Stimulated activated CD8-positive, alpha-beta memory T cell treated with anti-CD3 and anti-CD28 coated beads, Interleukin-12 subunit alpha, Interleukin-12 subunit beta, amount 100 ng/mL, for 24 hours (primary cell): Measurements from ENCODE around the gene MYO1E.

ENCODE experiments used
- DNase-seq: peaks from one replicate; pipeline ENCODE4 v3.0.0-alpha.2; 2020; ENCODE audit errors: extremely low read depth

MYO1E gene

DNA sequence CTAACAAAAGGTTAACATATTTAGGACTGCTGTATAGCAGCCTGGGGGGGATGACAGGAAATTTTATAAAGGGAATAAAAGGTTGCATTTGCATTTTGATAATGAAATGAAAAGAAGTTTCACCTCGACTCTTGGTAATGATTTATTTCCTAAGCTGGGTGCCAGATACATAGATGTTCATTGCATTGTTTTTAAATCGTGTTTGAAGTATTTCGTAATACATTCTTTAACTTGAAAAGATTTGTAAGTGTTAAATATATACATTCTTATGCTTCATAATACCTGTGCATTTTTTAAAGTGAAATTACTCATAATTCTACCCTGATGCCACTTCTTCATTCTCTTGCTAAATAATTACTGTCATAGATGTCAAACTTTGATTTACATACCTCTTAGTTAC, 143.2 kb downstream of the MYO1E start:
- no peak for DNase-seq

DNA sequence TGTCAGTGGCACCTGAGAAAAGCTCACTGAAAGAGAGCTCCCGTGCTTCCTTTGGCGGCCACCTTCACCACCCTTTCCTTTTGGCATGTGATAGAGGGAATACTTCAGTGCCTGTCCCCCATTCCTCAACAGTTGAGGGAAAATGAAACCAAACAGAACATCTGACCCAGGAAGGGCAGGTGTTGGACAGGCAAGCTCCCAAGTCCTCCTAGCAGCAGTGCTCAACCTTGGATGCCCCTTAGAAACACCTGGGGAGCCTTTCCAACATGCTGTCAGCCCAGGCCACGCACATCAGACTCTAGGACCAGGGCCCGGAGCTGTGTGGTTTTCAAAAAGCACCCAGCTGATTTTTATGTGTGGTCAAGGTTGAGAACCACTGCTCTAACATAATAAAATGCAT, 143.7 kb downstream of the MYO1E start:
- DNase-seq = no peak

DNA sequence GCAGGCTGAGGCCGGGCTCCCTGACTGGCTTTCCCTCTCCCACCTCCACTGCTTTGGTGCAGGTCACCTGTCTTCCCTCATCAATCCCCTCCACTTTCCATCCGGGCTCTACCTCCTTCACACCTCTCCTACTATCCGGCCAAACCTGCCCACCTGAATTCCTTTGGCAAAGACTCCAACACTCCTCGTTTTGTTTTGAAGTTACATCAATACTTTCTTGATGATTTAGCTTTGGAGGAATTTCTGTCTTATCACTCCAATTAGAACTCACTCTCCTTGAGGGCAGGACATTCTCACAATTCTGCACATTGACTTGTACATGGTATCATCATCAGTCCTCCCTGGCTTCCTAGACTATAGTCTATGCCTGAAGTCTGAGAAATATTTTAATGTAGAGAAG, 145.7 kb downstream of the MYO1E start:
- no peak for DNase-seq

DNA sequence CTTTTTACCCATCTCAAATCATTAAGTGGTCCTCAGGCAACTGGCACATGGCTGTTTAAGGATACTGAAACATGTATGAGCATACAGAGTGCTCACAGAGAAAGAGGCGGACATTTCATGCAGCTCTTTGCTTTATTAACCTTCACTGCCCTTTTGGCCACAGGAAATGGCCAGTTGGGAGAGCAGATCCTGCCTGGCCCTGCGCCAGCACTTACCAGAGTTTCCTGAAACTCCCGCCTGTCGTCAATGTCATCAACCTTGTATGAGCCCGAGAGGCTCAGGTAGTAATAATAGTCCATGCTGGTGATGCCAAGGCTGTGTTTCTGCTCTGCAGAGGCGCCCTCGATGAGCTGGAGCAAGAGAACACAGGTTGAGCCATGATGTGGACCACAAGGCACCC, 148.2 kb downstream of the MYO1E start:
- DNase-seq = no peak

DNA sequence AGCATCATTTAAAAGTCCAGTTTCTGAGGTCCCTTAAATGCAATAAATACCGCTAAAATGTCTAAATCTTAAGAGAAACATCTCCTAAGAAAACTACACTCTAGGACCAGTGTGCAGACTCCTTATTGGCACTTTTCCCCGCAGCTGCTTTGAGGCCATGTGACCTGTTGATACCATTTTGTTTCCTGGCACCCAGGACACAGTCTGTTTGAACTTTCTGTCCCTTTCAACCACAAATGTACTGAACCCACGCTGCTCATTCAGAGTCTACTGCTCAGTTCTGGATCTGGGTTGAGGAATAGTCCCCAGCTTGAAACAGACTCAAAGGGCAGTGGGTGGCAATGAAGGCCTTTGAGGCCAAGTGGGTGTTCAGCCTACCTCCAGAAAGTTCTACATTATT, 148.9 kb downstream of the MYO1E start:
- DNase-seq = no peak

GRCh38 chr15:59222906-59223550, 149.6 kb downstream of the MYO1E start:
- no peak for DNase-seq

- no peak for DNase-seq
These were observed 150.9 kb downstream of the MYO1E start for GRCh38 chr15:59221511-59222505.

DNA sequence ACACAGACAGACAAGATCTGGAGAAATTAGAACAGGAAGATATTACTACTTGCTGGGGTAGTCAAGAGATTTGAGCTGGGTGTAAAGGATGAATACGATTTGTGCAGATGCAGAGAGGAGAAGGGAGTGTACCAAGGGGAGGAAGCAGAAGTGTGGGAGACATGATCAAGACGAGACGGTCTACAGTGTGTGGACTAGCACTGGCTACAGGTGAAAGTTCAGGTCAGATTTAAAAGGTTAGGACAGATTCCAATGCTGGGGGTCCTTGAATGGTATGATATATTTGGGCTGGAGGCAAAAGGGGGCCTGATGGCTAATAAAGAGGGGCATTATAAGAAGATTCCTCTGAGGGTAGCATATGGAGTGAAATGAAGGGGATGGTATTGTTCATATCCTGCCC, 154.0 kb downstream of the MYO1E start:
- no peak for DNase-seq

- DNase-seq = no peak
These were observed 154.7 kb downstream of the MYO1E start for GRCh38 chr15:59217876-59218498.

DNA sequence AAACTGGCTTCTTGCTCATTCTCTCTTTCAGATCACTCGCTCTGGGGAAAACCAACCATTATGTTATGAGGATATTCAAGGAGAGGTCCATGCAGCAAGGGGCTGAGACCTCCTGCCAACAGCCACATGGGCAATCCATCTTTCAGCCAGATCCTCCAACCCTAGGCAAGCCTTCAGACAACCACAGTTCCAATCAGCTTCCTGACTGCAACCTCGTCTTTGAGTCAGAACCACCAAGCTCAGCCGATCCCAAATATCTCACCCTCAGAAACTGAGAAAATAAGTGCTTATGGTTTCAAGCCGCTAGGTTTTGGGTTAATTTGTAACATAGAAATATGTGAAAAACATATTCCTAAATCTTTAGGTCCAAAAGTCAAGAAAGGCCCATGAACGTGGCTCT, 155.8 kb downstream of the MYO1E start:
- no peak for DNase-seq

DNA sequence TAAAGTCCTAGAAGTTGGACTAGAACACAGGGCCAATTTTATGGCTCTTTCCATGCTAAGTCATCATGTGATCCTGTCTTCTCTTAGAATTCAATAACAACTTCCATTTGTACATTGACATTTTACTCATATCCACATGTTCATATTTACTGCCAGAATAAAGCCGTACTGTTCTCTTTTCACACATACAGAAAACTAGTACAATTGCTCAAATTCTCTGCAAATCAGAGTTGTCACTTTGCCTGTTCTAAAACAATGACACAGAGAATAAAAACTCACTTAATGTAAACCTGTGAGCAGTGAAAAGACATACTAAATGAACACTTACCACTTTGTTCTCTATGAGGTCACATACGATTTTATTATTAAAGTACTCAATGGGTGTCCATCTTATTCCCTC, 162.5 kb downstream of the MYO1E start:
- DNase-seq = no peak

- DNase-seq = no peak
These were observed 163.9 kb downstream of the MYO1E start for GRCh38 chr15:59208613-59209249.

- DNase-seq = no peak
These were observed 166.0 kb downstream of the MYO1E start, which contains the start of gene LDHAL6B for GRCh38 chr15:59206623-59207183. Gene LDHAL6B (plus strand): TSS chr15:59206843. CDS start chr15:59206941, 98 bp downstream.

- no peak for DNase-seq
These were observed 166.6 kb downstream of the MYO1E start for GRCh38 chr15:59205839-59206622.

GRCh38 chr15:59203657-59204056, 169.0 kb downstream of the MYO1E start:
- DNase-seq = no peak

- no peak for DNase-seq
These were observed 169.7 kb downstream of the MYO1E start for GRCh38 chr15:59203008-59203407.

DNA sequence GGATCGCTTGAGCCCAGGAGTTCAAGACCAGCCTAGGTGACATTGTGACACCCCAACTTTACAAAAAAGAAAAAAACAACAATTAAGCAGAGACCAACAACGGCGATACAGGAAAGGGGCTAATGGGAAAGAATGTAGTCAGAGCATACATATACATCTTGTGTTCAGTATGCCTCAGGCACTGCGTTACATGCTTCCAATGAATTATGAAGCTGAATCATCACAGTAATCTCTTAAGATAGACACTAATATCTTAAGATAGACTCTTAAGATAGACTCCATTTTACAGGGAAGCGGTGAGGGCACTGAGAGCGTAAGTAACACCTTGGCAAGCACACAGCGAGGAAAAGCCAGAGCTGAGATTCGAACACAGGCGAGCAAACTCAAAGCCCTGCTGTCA, 172.1 kb downstream of the MYO1E start:
- no peak for DNase-seq

DNA sequence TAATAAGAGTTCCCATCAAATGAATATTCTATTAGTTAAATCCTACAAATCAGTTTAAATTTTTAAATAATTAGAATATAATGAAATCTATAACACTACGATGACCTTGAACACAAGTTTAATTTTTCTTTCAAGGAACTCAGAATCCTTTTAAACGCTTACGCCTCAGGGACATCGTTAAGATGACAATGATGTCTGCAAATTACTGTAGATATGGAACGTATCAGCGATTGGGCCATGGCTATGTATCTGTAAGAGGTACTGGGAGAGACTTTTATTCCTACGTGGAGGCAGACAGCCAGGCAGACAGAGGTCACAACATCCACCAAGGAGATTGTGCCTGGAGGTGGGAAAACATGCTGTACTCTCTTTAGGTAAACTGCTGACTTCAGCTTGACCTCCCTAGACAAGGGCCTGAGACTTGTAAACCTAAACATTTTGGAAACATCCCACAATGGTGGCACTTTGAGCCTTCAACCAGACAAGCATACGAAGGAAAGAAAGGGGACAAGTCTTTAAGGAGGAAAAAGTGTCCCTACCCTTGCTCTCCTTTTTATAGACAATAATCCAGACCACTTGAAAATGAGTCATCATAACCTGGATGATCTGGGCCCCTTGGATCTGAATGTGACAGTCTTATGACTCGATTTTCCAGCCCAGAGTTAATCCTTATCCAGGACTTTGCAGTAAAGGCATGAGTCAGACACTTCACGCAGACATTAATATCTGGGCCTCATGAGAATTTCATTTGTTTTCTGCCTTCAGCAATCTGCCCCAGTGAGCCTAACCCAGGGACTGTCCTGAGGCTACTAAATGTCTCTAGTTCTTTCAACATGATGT, 172.8 kb downstream of the MYO1E start:
- no peak for DNase-seq

GRCh38 chr15:59197454-59197853, 175.2 kb downstream of the MYO1E start:
- no peak for DNase-seq

DNA sequence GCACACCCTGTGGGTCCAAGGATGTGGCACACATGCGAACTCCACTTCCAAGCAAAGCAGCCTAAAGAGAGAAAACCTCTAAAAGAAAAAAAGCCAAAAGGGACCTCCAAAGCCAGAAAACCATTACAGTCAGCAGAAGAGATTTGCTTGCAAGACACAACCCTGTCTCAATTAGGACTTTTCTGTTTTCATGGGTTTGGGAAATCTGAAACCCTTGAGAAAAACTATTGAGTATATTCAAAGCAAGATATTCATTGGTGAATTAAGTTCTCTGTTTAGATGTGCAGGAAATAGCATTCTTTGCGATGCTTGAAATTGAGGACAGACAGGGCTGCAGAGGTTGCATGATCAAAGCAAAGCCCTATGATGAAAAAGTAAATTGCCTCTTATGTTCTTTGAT, 176.3 kb downstream of the MYO1E start:
- DNase-seq = no peak
